HG02642 (cell line): ENCODE measurements around the gene PSMD14.

Source experiments
- ATAC-seq: cut with Tn5 transposase; IDR thresholded peaks from one replicate; pipeline ENCODE4 v1.9.1; 2021; ENCODE audit warnings: mild to moderate bottlenecking; ENCODE audit not compliant: unreplicated experiment, poor library complexity

PSMD14 gene

GRCh38 chr2:161417438-161418274 lies 109.4 kb downstream of the PSMD14 start:
- ATAC-seq, result no peak

GRCh38 chr2:161418275-161418714 lies 110.1 kb downstream of the PSMD14 start:
- no peak for ATAC-seq

GRCh38 chr2:161418715-161419637 lies 110.8 kb downstream of the PSMD14 start:
- ATAC-seq, result no peak

GRCh38 chr2:161419638-161420190 lies 111.5 kb downstream of the PSMD14 start:
- no peak for ATAC-seq

GRCh38 chr2:161420406-161421074 lies 112.3 kb downstream of the PSMD14 start:
- no peak for ATAC-seq

GRCh38 chr2:161421686-161422085 lies 113.5 kb downstream of the PSMD14 start:
- no peak for ATAC-seq

GRCh38 chr2:161422816-161423403 lies 114.7 kb downstream of the PSMD14 start:
- ATAC-seq, result no peak

GRCh38 chr2:161423421-161424393 lies 115.5 kb downstream of the PSMD14 start:
- no peak for ATAC-seq

- ATAC-seq, result no peak
These were observed 116.2 kb downstream of the PSMD14 start for GRCh38 chr2:161424394-161424769.

- ATAC-seq, result no peak
These were observed 116.9 kb downstream of the PSMD14 start for GRCh38 chr2:161424891-161425727.

GRCh38 chr2:161425728-161426454 lies 117.7 kb downstream of the PSMD14 start:
- ATAC-seq, result no peak

GRCh38 chr2:161426455-161426921 lies 118.3 kb downstream of the PSMD14 start:
- no peak for ATAC-seq

- no peak for ATAC-seq
These were observed 118.9 kb downstream of the PSMD14 start for GRCh38 chr2:161426922-161427663.

GRCh38 chr2:161427664-161428587 lies 119.7 kb downstream of the PSMD14 start:
- ATAC-seq, result no peak

GRCh38 chr2:161430386-161430785 lies 122.2 kb downstream of the PSMD14 start:
- ATAC-seq, result no peak
